ENCODE measurements around the gene ARL8A.
A peak's percentile ranks its signal among the peaks of the same experiment; 100 is the strongest.

Gene ARL8A

GRCh38 chr1:202134645-202135172 is 9.8 kb downstream of the ARL8A start:
- Histone ChIP-seq H3K9me3 (ENCODE audit: control insufficient read depth in 2 of 2, low read length in 2 of 2) (no peaks in the 10 kb centered on the region), H3K9ac (ENCODE audit: low read depth in 1 of 2, low read length in 2 of 2) (no peak overlapping the region), H3K27ac (ENCODE audit: low read depth in 2 of 2, low read length in 2 of 2) (no peak overlapping the region), H3K4me3 (ENCODE audit: low read length in 2 of 2) (no peak overlapping the region), H3K36me3 (ENCODE audit: control insufficient read depth in 2 of 2, insufficient read depth in 2 of 2, low read length in 2 of 2) (peaks cover 12 to 41% of the 10 kb centered on the region in 2 donors), H3K4me1 (ENCODE audit: control insufficient read depth in 2 of 2, insufficient read depth in 2 of 2, low read length in 2 of 2) (peaks cover 5 to 9% of the 10 kb centered on the region in 2 donors), H3K27me3 (ENCODE audit: control insufficient read depth in 2 of 2, insufficient read depth in 2 of 2, low read length in 2 of 2) (no peaks in the 10 kb centered on the region)

GRCh38 chr1:202133989-202134388 is 10.5 kb downstream of the ARL8A start:
- H3K4me3 ChIP-seq (ENCODE audit: low read length in 2 of 2): no peak overlapping the region
- H3K4me1 ChIP-seq (ENCODE audit: control insufficient read depth in 2 of 2, insufficient read depth in 2 of 2, low read length in 2 of 2): peaks cover 5 to 9% of the 10 kb centered on the region in 2 donors
- peaks cover 12 to 41% of the 10 kb centered on the region in 2 donors for H3K36me3 ChIP-seq (ENCODE audit: control insufficient read depth in 2 of 2, insufficient read depth in 2 of 2, low read length in 2 of 2)
- no peaks in the 10 kb centered on the region for H3K27me3 ChIP-seq (ENCODE audit: control insufficient read depth in 2 of 2, insufficient read depth in 2 of 2, low read length in 2 of 2)
- no peak overlapping the region for H3K27ac ChIP-seq (ENCODE audit: low read depth in 2 of 2, low read length in 2 of 2)
- H3K9ac ChIP-seq (ENCODE audit: low read depth in 1 of 2, low read length in 2 of 2): no peak overlapping the region
- H3K9me3 ChIP-seq (ENCODE audit: control insufficient read depth in 2 of 2, low read length in 2 of 2): no peaks in the 10 kb centered on the region

- H3K4me3 ChIP-seq (ENCODE audit: low read length in 2 of 2): no peak overlapping the region
- H3K27ac ChIP-seq (ENCODE audit: low read depth in 2 of 2, low read length in 2 of 2): no peak overlapping the region
- no peaks in the 10 kb centered on the region for H3K9me3 ChIP-seq (ENCODE audit: control insufficient read depth in 2 of 2, low read length in 2 of 2)
- no peak overlapping the region for H3K9ac ChIP-seq (ENCODE audit: low read depth in 1 of 2, low read length in 2 of 2)
- H3K4me1 ChIP-seq (ENCODE audit: control insufficient read depth in 2 of 2, insufficient read depth in 2 of 2, low read length in 2 of 2): peaks cover 5 to 9% of the 10 kb centered on the region in 2 donors
- H3K27me3 ChIP-seq (ENCODE audit: control insufficient read depth in 2 of 2, insufficient read depth in 2 of 2, low read length in 2 of 2): no peaks in the 10 kb centered on the region
- H3K36me3 ChIP-seq (ENCODE audit: control insufficient read depth in 2 of 2, insufficient read depth in 2 of 2, low read length in 2 of 2): peaks cover 10 to 41% of the 10 kb centered on the region in 2 donors
These were observed 11.0 kb downstream of the ARL8A start for GRCh38 chr1:202133496-202133895.

- Histone ChIP-seq H3K27me3 (ENCODE audit: control insufficient read depth in 2 of 2, insufficient read depth in 2 of 2, low read length in 2 of 2) (no peaks in the 10 kb centered on the region), H3K9ac (ENCODE audit: low read depth in 1 of 2, low read length in 2 of 2) (peak overlapping the region in 1 of 2 donors; percentile 37), H3K9me3 (ENCODE audit: control insufficient read depth in 2 of 2, low read length in 2 of 2) (no peaks in the 10 kb centered on the region), H3K4me3 (ENCODE audit: low read length in 2 of 2) (no peak overlapping the region), H3K36me3 (ENCODE audit: control insufficient read depth in 2 of 2, insufficient read depth in 2 of 2, low read length in 2 of 2) (peaks cover 9 to 37% of the 10 kb centered on the region in 2 donors), H3K4me1 (ENCODE audit: control insufficient read depth in 2 of 2, insufficient read depth in 2 of 2, low read length in 2 of 2) (peaks cover 5 to 9% of the 10 kb centered on the region in 2 donors), H3K27ac (ENCODE audit: low read depth in 2 of 2, low read length in 2 of 2) (peak overlapping the region; percentile 37 to 64)
These were observed 11.5 kb downstream of the ARL8A start for GRCh38 chr1:202133001-202133400.

- peaks cover 7 to 32% of the 10 kb centered on the region in 2 donors for H3K36me3 ChIP-seq (ENCODE audit: control insufficient read depth in 2 of 2, insufficient read depth in 2 of 2, low read length in 2 of 2)
- peaks cover 5 to 9% of the 10 kb centered on the region in 2 donors for H3K4me1 ChIP-seq (ENCODE audit: control insufficient read depth in 2 of 2, insufficient read depth in 2 of 2, low read length in 2 of 2)
- H3K9ac ChIP-seq (ENCODE audit: low read depth in 1 of 2, low read length in 2 of 2): no peak overlapping the region
- H3K27ac ChIP-seq (ENCODE audit: low read depth in 2 of 2, low read length in 2 of 2): peak overlapping the region; percentile 37 to 64
- no peaks in the 10 kb centered on the region for H3K27me3 ChIP-seq (ENCODE audit: control insufficient read depth in 2 of 2, insufficient read depth in 2 of 2, low read length in 2 of 2)
- no peak overlapping the region for H3K4me3 ChIP-seq (ENCODE audit: low read length in 2 of 2)
- no peaks in the 10 kb centered on the region for H3K9me3 ChIP-seq (ENCODE audit: control insufficient read depth in 2 of 2, low read length in 2 of 2)
These were observed 12.3 kb downstream of the ARL8A start for GRCh38 chr1:202131956-202132821.

GRCh38 chr1:202130816-202131522 is 13.6 kb downstream of the ARL8A start:
- Histone ChIP-seq H3K9me3 (ENCODE audit: control insufficient read depth in 2 of 2, low read length in 2 of 2) (no peaks in the 10 kb centered on the region), H3K4me3 (ENCODE audit: low read length in 2 of 2) (no peak overlapping the region), H3K9ac (ENCODE audit: low read depth in 1 of 2, low read length in 2 of 2) (no peak overlapping the region), H3K27me3 (ENCODE audit: control insufficient read depth in 2 of 2, insufficient read depth in 2 of 2, low read length in 2 of 2) (no peaks in the 10 kb centered on the region), H3K36me3 (ENCODE audit: control insufficient read depth in 2 of 2, insufficient read depth in 2 of 2, low read length in 2 of 2) (peaks cover 7 to 30% of the 10 kb centered on the region in 2 donors), H3K27ac (ENCODE audit: low read depth in 2 of 2, low read length in 2 of 2) (no peak overlapping the region), H3K4me1 (ENCODE audit: control insufficient read depth in 2 of 2, insufficient read depth in 2 of 2, low read length in 2 of 2) (peaks cover 5 to 9% of the 10 kb centered on the region in 2 donors)

GRCh38 chr1:202130297-202130721 is 14.2 kb downstream of the ARL8A start:
- no peak overlapping the region for H3K4me3 ChIP-seq (ENCODE audit: low read length in 2 of 2)
- H3K27ac ChIP-seq (ENCODE audit: low read depth in 2 of 2, low read length in 2 of 2): no peak overlapping the region
- H3K9me3 ChIP-seq (ENCODE audit: control insufficient read depth in 2 of 2, low read length in 2 of 2): no peaks in the 10 kb centered on the region
- H3K36me3 ChIP-seq (ENCODE audit: control insufficient read depth in 2 of 2, insufficient read depth in 2 of 2, low read length in 2 of 2): peaks cover 7 to 25% of the 10 kb centered on the region in 2 donors
- no peak overlapping the region for H3K9ac ChIP-seq (ENCODE audit: low read depth in 1 of 2, low read length in 2 of 2)
- peaks cover 3 to 9% of the 10 kb centered on the region in 2 donors for H3K4me1 ChIP-seq (ENCODE audit: control insufficient read depth in 2 of 2, insufficient read depth in 2 of 2, low read length in 2 of 2)
- no peaks in the 10 kb centered on the region for H3K27me3 ChIP-seq (ENCODE audit: control insufficient read depth in 2 of 2, insufficient read depth in 2 of 2, low read length in 2 of 2)

- Histone ChIP-seq H3K9ac (ENCODE audit: low read depth in 1 of 2, low read length in 2 of 2) (no peak overlapping the region), H3K4me1 (ENCODE audit: control insufficient read depth in 2 of 2, insufficient read depth in 2 of 2, low read length in 2 of 2) (peaks cover 3 to 9% of the 10 kb centered on the region in 2 donors), H3K36me3 (ENCODE audit: control insufficient read depth in 2 of 2, insufficient read depth in 2 of 2, low read length in 2 of 2) (peaks cover 7 to 21% of the 10 kb centered on the region in 2 donors), H3K27me3 (ENCODE audit: control insufficient read depth in 2 of 2, insufficient read depth in 2 of 2, low read length in 2 of 2) (no peaks in the 10 kb centered on the region), H3K27ac (ENCODE audit: low read depth in 2 of 2, low read length in 2 of 2) (no peak overlapping the region), H3K4me3 (ENCODE audit: low read length in 2 of 2) (no peak overlapping the region), H3K9me3 (ENCODE audit: control insufficient read depth in 2 of 2, low read length in 2 of 2) (no peaks in the 10 kb centered on the region)
These were observed 14.9 kb downstream of the ARL8A start for GRCh38 chr1:202129453-202130296.

GRCh38 chr1:202127836-202128622 is 16.5 kb downstream of the ARL8A start:
- Histone ChIP-seq H3K4me3 (ENCODE audit: low read length in 2 of 2) (no peak overlapping the region), H3K36me3 (ENCODE audit: control insufficient read depth in 2 of 2, insufficient read depth in 2 of 2, low read length in 2 of 2) (peaks cover 4 to 11% of the 10 kb centered on the region in 2 donors), H3K27me3 (ENCODE audit: control insufficient read depth in 2 of 2, insufficient read depth in 2 of 2, low read length in 2 of 2) (no peaks in the 10 kb centered on the region), H3K27ac (ENCODE audit: low read depth in 2 of 2, low read length in 2 of 2) (no peak overlapping the region), H3K9ac (ENCODE audit: low read depth in 1 of 2, low read length in 2 of 2) (no peak overlapping the region), H3K9me3 (ENCODE audit: control insufficient read depth in 2 of 2, low read length in 2 of 2) (no peaks in the 10 kb centered on the region), H3K4me1 (ENCODE audit: control insufficient read depth in 2 of 2, insufficient read depth in 2 of 2, low read length in 2 of 2) (peaks cover 3 to 9% of the 10 kb centered on the region in 2 donors)
